Esophagus muscularis mucosa (tissue), 4 donors: ENCODE data around the gene PODXL2. TPM values are rescaled to one million over a fixed set of nuclear protein-coding genes. Genes with fewer than 3 reads are reported as not detected.
A peak's percentile ranks its signal among the peaks of the same experiment; 100 is the strongest.

ENCODE experiments used
- DNase-seq: peaks from one replicate; pipeline ENCODE4 v3.0.0-alpha.2; 2017; ENCODE audit errors: extremely low spot score
- H3K27ac ChIP-seq, 4 donors: fragments of 200-600 bp; sonication (generic); replicated peaks in 1 of 4; 1 replicate in 3 of 4; 2 replicates in 1 of 4; pipeline ENCODE4 v1.5.1; 2016 to 2019; ENCODE audit warnings: mild to moderate bottlenecking in 1 of 4
- H3K27me3 ChIP-seq, 4 donors: fragments of 200-600 bp; sonication (generic); one replicate each; pipeline versions ENCODE4 v1.5.1 to v1.6.0; 2016 to 2019
- H3K36me3 ChIP-seq, 4 donors: fragments of 200-600 bp; sonication (generic); one replicate each; pipeline ENCODE4 v1.5.1; 2016 to 2019
- H3K4me1 ChIP-seq, 4 donors: fragments of 200-600 bp; sonication (generic); one replicate each; pipeline ENCODE4 v1.5.1; 2016 to 2019
- H3K4me3 ChIP-seq, 4 donors: fragments of 200-600 bp; sonication (generic); 1 replicate in 2 of 4; 2 replicates in 2 of 4; pipeline ENCODE4 v1.5.1; 2016 to 2019; ENCODE audit warnings: mild to moderate bottlenecking in 4 of 4, moderate library complexity in 1 of 4
- H3K9me3 ChIP-seq, 4 donors: fragments of 200-600 bp; sonication (generic); 1 replicate in 3 of 4; 2 replicates in 1 of 4; pipeline ENCODE4 v1.5.1; 2016 to 2019
- CTCF ChIP-seq, 3 experiments: fragments of 200-600 bp in 2 of 3; fragments of 450-650 bp in 1 of 3; sonication (generic) in 2 of 3; IDR thresholded peaks; one replicate each; pipeline ENCODE4 v1.5.1; 2017 to 2019; ENCODE audit warnings: antibody characterized with exemption in 3 of 3, mild to moderate bottlenecking in 2 of 3, moderate library complexity in 1 of 3
- EP300 ChIP-seq: sonication (generic); formaldehyde crosslinking; IDR thresholded peaks from one replicate; pipeline ENCODE4 v1.6.1; 2017; ENCODE audit warnings: antibody characterized with exemption
- POLR2A ChIP-seq: fragments of 450-650 bp; IDR thresholded peaks from one replicate; pipeline ENCODE4 v1.6.1; 2017; ENCODE audit warnings: antibody characterized with exemption, moderate library complexity, mild to moderate bottlenecking, low read depth
- POLR2AphosphoS5 ChIP-seq, 2 donors: sonication (generic); formaldehyde crosslinking; IDR thresholded peaks; one replicate each; pipeline ENCODE4 v1.6.1; 2017; ENCODE audit warnings: antibody characterized with exemption in 2 of 2
- whole genome bisulfite sequencing: methylation state at CpG from one replicate; pipeline ENCODE4 v1.1.5; 2018; 5-methylcytosine and 5-hydroxymethylcytosine counted together
- intact Hi-C: fragments of 100-400 bp; cut with DNase I; formaldehyde crosslinking; loops from one replicate; pipeline ENCODE4 v1.15.1; 2023
- total RNA-seq, 4 donors: library from RNA; depleted of rRNA; stranded (reverse); fragments of >200 nt; gene quantifications; one replicate each; pipeline versions ENCODE4 v1.1.0 to v1.2.1, GENCODE V29; 2016

The PODXL2 gene
- total RNA-seq, 4 donors from 2014 or later = 1.7 to 3.1 (median 2.5) TPM

GRCh38 chr3:127669541-127670228 is 40.7 kb downstream of the PODXL2 start:
- intact Hi-C loops = loop anchor here (10.0 kb wide), 2 partner anchors 245 to 385 kb away; partner anchors contain the start of genes KBTBD12 and SEC61A1
- H3K27me3 ChIP-seq = no peaks in the 10 kb centered on the region
- DNase-seq = no peak

GRCh38 chr3:127670229-127670559 is 41.2 kb downstream of the PODXL2 start:
- intact Hi-C loops = loop anchor here (10.0 kb wide), 2 partner anchors 245 to 385 kb away; partner anchors contain the start of genes KBTBD12 and SEC61A1
- 95% methylated on average over 6 of the region's 7 CpGs for WGBS

More at GRCh38 chr3:127669541-127670228, 40.7 kb downstream of the PODXL2 start:
- H3K27ac ChIP-seq = no peak overlapping the region
- H3K4me1 ChIP-seq = peaks cover 17 to 27% (median 25%) of the 10 kb centered on the region in 4 donors
- WGBS = 93% methylated on average over 11 of the region's 14 CpGs
- H3K4me3 ChIP-seq = no peak overlapping the region
- TF ChIP-seq EP300 = no peak
- TF ChIP-seq POLR2A = no peak
- no peak for TF ChIP-seq CTCF (IDR thresholded peaks at IDR 0.05)
- TF ChIP-seq POLR2AphosphoS5 (IDR thresholded peaks at IDR 0.05) = no peak
- H3K9me3 ChIP-seq = no peaks in the 10 kb centered on the region
- peaks cover 0 to 3% (median under 1%) of the 10 kb centered on the region in 4 donors for H3K36me3 ChIP-seq

GRCh38 chr3:127670761-127671522 is 42.0 kb downstream of the PODXL2 start:
- intact Hi-C loops = loop anchor here (10.0 kb wide), 2 partner anchors 244 to 384 kb away; partner anchors contain the start of genes KBTBD12 and SEC61A1
- Histone ChIP-seq H3K27me3 (no peaks in the 10 kb centered on the region), H3K4me1 (peaks cover 22 to 38% (median 36%) of the 10 kb centered on the region in 4 donors), H3K27ac (no peak overlapping the region), H3K9me3 (no peaks in the 10 kb centered on the region), H3K36me3 (peaks cover 0 to 9% (median 5%) of the 10 kb centered on the region in 4 donors), H3K4me3 (no peak overlapping the region)
- no peak for DNase-seq
- TF ChIP-seq POLR2AphosphoS5 (IDR thresholded peaks at IDR 0.05) = no peak
- no peak for TF ChIP-seq EP300
- no peak for TF ChIP-seq POLR2A
- WGBS = 91% methylated on average over 19 of the region's 20 CpGs

More at GRCh38 chr3:127670229-127670559, 41.2 kb downstream of the PODXL2 start:
- H3K27ac ChIP-seq = no peak overlapping the region
- TF ChIP-seq EP300 = no peak
- H3K27me3 ChIP-seq = no peaks in the 10 kb centered on the region
- peaks cover 0 to 5% (median 2%) of the 10 kb centered on the region in 4 donors for H3K36me3 ChIP-seq
- no peak for DNase-seq
- peaks cover 22 to 31% (median 30%) of the 10 kb centered on the region in 4 donors for H3K4me1 ChIP-seq
- H3K9me3 ChIP-seq = no peaks in the 10 kb centered on the region
- H3K4me3 ChIP-seq = no peak overlapping the region

GRCh38 chr3:127671523-127672428 is 42.8 kb downstream of the PODXL2 start:
- Histone ChIP-seq H3K27me3 (no peaks in the 10 kb centered on the region), H3K4me1 (peaks cover 22 to 45% (median 41%) of the 10 kb centered on the region in 4 donors), H3K4me3 (peak overlapping the region; percentile 72 to 100 (median 97)), H3K27ac (peak overlapping the region; percentile 90 to 95 (median 94)), H3K9me3 (no peaks in the 10 kb centered on the region), H3K36me3 (peaks cover 6 to 17% (median 13%) of the 10 kb centered on the region in 4 donors)
- 83% methylated on average over 6 of the region's 44 CpGs for WGBS
- TF ChIP-seq CTCF (IDR thresholded peaks at IDR 0.05) (no peak), POLR2AphosphoS5 (IDR thresholded peaks at IDR 0.05) (no peak), EP300 (no peak), POLR2A (no peak)
- DNase-seq = no peak
- intact Hi-C loops = loop anchor here (10.0 kb wide), 2 partner anchors 243 to 383 kb away; partner anchors contain the start of genes KBTBD12 and SEC61A1
